Measurements from ENCODE around the gene FRMPD4.

DNA sequence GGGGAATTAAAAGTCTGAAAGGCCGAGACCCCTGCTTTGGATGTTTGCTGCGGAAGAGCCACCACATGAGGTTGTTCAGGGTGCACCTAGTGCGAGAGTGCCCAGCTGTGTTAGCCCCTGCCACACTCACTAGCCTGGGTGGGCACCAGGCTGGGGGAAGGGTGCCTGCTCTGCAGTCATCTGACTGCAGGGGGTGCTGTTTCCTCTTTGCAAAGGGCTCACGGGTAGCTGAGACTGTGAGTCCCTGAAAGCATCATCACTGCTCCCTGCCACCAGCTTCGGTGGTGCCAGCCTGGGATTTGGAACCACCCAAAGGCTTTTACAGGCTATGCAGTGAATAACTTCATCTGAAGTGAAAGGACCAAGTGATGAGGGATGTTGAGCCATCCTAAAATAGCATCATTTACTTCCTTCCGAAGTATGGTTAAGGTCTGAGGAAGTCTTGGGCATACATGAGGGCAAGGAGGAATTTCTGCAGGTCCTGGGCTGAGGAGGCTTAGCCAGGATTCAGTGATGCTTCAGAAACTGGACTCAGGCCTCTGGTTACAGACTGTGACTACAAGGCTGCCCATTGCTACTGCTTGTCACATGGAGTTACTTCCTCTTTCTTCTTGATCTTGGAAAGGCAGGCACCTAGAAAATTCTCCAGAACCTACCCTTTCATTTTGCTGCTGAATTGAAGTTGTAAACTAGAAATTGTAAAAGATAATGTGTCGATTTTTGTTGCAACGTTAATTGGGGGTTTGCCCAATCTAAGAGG, 359.7 kb downstream of the FRMPD4 start:
- TF ChIP-seq, protein P1, sequence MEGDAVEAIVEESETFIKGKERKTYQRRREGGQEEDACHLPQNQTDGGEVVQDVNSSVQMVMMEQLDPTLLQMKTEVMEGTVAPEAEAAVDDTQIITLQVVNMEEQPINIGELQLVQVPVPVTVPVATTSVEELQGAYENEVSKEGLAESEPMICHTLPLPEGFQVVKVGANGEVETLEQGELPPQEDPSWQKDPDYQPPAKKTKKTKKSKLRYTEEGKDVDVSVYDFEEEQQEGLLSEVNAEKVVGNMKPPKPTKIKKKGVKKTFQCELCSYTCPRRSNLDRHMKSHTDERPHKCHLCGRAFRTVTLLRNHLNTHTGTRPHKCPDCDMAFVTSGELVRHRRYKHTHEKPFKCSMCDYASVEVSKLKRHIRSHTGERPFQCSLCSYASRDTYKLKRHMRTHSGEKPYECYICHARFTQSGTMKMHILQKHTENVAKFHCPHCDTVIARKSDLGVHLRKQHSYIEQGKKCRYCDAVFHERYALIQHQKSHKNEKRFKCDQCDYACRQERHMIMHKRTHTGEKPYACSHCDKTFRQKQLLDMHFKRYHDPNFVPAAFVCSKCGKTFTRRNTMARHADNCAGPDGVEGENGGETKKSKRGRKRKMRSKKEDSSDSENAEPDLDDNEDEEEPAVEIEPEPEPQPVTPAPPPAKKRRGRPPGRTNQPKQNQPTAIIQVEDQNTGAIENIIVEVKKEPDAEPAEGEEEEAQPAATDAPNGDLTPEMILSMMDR (conservative IDR thresholded peaks at IDR 0.05; ENCODE audit: low read length), result peak; percentile 49
- no peak for TF ChIP-seq EZH2phosphoT487 (IDR thresholded peaks at IDR 0.05; ENCODE audit: borderline replicate concordance)
